Vagina (tissue), 2 donors: ENCODE data around the gene MOCS2.

Experiments
- POLR2A ChIP-seq, 2 donors: fragments of 450-650 bp; IDR thresholded peaks; one replicate each; pipeline ENCODE4 v1.6.1; 2017; ENCODE audit warnings: antibody characterized with exemption in 2 of 2, mild to moderate bottlenecking in 2 of 2, moderate library complexity in 2 of 2
- POLR2AphosphoS5 ChIP-seq, 2 donors: sonication (generic); formaldehyde crosslinking; IDR thresholded peaks; one replicate each; pipeline ENCODE4 v1.9.0; 2017; ENCODE audit warnings: antibody characterized with exemption in 2 of 2, mild to moderate bottlenecking in 2 of 2, low read depth in 1 of 2; ENCODE audit not compliant: insufficient read depth in 1 of 2
- TF ChIP-seq, protein P1 (sequence below), 3 experiments: fragments of 450-650 bp in 2 of 3; fragments of 200-600 bp in 1 of 3; sonication (generic) in 1 of 3; IDR thresholded peaks; one replicate each; pipeline ENCODE4 v1.5.1; 2017 to 2019; ENCODE audit warnings: antibody characterized with exemption in 3 of 3, mild to moderate bottlenecking in 2 of 3, moderate library complexity in 2 of 3

DNA sequence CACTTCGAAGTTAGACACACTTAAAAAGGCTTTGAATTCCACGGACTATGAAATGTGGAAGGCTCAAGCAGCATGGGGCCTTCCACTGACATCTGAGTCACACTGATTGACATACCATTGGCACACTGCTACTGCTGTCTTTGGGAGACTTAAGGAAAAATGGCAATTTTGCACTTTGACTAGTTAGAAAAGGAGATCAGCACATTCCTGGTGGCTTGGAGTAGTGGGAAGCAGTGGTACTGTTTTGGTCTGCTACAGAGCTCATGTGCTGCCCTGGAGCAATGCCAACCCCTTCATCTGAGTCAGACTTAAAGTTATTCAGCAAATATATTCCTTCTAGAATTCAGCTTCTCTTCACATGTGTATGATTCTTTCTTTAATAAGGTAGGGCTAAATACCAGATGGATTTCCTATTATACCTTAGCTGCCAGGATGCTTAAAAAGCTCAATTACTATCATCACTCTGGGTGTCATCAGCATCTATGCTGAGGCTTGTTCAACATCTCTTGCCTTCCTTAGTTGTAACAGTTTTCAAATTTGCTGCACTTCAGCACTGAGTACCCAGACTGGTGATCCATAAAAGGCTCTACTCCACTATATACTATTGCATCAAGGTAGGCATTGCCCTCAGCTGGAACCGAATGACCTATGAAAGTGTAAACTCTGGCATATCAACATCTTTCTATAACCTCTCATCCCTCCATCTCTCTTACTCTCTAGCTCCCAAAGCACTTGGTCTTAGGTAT is 42.3 kb upstream of the MOCS2 start:
- TF ChIP-seq, protein P1, sequence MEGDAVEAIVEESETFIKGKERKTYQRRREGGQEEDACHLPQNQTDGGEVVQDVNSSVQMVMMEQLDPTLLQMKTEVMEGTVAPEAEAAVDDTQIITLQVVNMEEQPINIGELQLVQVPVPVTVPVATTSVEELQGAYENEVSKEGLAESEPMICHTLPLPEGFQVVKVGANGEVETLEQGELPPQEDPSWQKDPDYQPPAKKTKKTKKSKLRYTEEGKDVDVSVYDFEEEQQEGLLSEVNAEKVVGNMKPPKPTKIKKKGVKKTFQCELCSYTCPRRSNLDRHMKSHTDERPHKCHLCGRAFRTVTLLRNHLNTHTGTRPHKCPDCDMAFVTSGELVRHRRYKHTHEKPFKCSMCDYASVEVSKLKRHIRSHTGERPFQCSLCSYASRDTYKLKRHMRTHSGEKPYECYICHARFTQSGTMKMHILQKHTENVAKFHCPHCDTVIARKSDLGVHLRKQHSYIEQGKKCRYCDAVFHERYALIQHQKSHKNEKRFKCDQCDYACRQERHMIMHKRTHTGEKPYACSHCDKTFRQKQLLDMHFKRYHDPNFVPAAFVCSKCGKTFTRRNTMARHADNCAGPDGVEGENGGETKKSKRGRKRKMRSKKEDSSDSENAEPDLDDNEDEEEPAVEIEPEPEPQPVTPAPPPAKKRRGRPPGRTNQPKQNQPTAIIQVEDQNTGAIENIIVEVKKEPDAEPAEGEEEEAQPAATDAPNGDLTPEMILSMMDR (IDR thresholded peaks at IDR 0.05), result no peak
- no peak for TF ChIP-seq POLR2AphosphoS5 (IDR thresholded peaks at IDR 0.05; ENCODE audit: insufficient read depth in 1 of 2, low read depth in 1 of 2)
- no peak for TF ChIP-seq POLR2A (IDR thresholded peaks at IDR 0.05)
